RWPE2 (cell line): ENCODE data around the gene SAMMSON.

Experiments used
- ATAC-seq: fragments of 200-7000 bp; cut with Tn5 transposase; 3 replicates; pipeline ENCODE4 v1.9.1; 2021; ENCODE audit warnings: low read depth
- DNase-seq: peaks from one replicate; pipeline ENCODE4 v3.0.0-alpha.2; 2020; ENCODE audit warnings: low spot score
- H3K27ac ChIP-seq: fragments of 450-650 bp; 2 replicates; pipeline ENCODE4 v1.5.1; 2017; ENCODE audit warnings: mild to moderate bottlenecking; ENCODE audit not compliant: poor library complexity, severe bottlenecking
- H3K27me3 ChIP-seq: fragments of 250-450 bp; sonication (Bioruptor Pico); 2 replicates; pipeline ENCODE4 v1.5.1; 2021; ENCODE audit warnings: mild to moderate bottlenecking, moderate library complexity; ENCODE audit not compliant: insufficient read depth, poor library complexity, severe bottlenecking
- H3K36me3 ChIP-seq: fragments of 250-450 bp; sonication (Bioruptor Pico); 2 replicates; pipeline ENCODE4 v1.5.1; 2020; ENCODE audit warnings: low read depth, mild to moderate bottlenecking, moderate library complexity
- H3K4me1 ChIP-seq: fragments of 250-450 bp; sonication (Bioruptor Pico); 2 replicates; pipeline ENCODE4 v1.5.1; 2021; ENCODE audit warnings: mild to moderate bottlenecking, moderate library complexity; ENCODE audit not compliant: insufficient read depth, poor library complexity, severe bottlenecking
- H3K4me3 ChIP-seq: fragments of 250-450 bp; sonication (Bioruptor Pico); 2 replicates; pipeline ENCODE4 v1.5.1; 2021; ENCODE audit warnings: mild to moderate bottlenecking, moderate library complexity; ENCODE audit not compliant: severe bottlenecking
- H3K9me3 ChIP-seq: fragments of 250-450 bp; sonication (Bioruptor Pico); 2 replicates; pipeline ENCODE4 v1.5.1; 2021; ENCODE audit warnings: mild to moderate bottlenecking, moderate library complexity; ENCODE audit not compliant: severe bottlenecking
- CTCF ChIP-seq: fragments of 450-650 bp; IDR thresholded peaks from one replicate; pipeline ENCODE4 v1.5.1; 2017; ENCODE audit warnings: mild to moderate bottlenecking, moderate library complexity; ENCODE audit not compliant: poor library complexity, severe bottlenecking

Gene SAMMSON

DNA sequence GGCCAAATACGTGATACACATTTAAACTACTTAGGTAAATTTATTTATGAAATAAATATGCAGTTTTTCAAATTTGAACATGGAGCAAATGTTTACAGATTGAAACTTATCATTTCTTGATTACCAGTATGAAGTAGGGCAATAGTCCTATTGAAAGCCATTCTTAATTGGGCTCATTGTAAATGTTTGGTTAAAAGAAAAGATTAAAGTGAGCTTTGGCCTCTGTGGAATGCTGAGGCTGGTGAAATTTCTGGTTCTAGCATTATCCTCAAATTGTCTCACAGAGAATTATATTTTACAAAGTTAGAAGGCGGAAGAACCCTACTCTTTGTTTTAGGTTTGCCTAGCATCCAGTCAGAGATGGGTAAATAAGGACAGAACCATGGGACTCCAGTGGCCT, 73.2 kb downstream of the SAMMSON start:
- DNase-seq (no peak), ATAC-seq (no peak)
- peaks cover 70% of the 10 kb centered on the region for H3K27me3 ChIP-seq
- no peaks in the 10 kb centered on the region for H3K4me1 ChIP-seq
- TF ChIP-seq CTCF = no peak
- no peak overlapping the region for H3K4me3 ChIP-seq
- no peaks in the 10 kb centered on the region for H3K36me3 ChIP-seq
- H3K27ac ChIP-seq = no peak overlapping the region
- H3K9me3 ChIP-seq = no peaks in the 10 kb centered on the region

GRCh38 chr3:70075101-70075500, 75.6 kb downstream of the SAMMSON start:
- no peaks in the 10 kb centered on the region for H3K4me1 ChIP-seq
- peaks cover 81% of the 10 kb centered on the region for H3K27me3 ChIP-seq
- no peak for ATAC-seq
- no peaks in the 10 kb centered on the region for H3K9me3 ChIP-seq
- H3K36me3 ChIP-seq = no peaks in the 10 kb centered on the region
- no peak overlapping the region for H3K27ac ChIP-seq
- no peak for DNase-seq
- no peak overlapping the region for H3K4me3 ChIP-seq
- no peak for TF ChIP-seq CTCF

DNA sequence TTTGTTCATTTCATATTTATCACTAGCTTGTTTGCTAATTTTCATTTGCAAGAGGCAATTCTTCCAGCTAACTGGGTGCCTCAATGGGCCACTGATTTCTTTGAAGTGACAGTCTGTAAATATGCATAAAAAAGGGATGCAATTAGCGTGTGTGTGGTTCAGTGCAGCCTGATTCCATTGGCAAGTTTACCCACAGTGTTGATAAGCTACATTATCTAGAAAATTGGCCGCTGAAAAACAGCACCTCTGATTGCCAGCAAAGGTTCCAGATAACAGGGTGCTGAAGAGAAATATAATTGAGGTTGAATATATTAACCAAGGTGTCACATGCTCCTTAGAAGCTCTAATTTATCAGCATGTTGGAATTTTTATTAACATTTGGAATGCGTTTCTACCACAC, 76.9 kb downstream of the SAMMSON start:
- Histone ChIP-seq H3K36me3 (no peaks in the 10 kb centered on the region), H3K27ac (no peak overlapping the region), H3K9me3 (no peaks in the 10 kb centered on the region), H3K4me1 (no peaks in the 10 kb centered on the region), H3K4me3 (no peak overlapping the region), H3K27me3 (peaks cover 74% of the 10 kb centered on the region)
- no peak for DNase-seq
- ATAC-seq = no peak
- no peak for TF ChIP-seq CTCF

- Histone ChIP-seq H3K36me3 (no peaks in the 10 kb centered on the region), H3K27me3 (peaks cover 61% of the 10 kb centered on the region), H3K27ac (no peak overlapping the region), H3K4me3 (no peak overlapping the region), H3K4me1 (no peaks in the 10 kb centered on the region), H3K9me3 (no peaks in the 10 kb centered on the region)
- no peak for TF ChIP-seq CTCF
- ATAC-seq (no peak), DNase-seq (no peak)
These were observed 79.2 kb downstream of the SAMMSON start for GRCh38 chr3:70078778-70079177.

- ATAC-seq = no peak
These were observed 86.1 kb downstream of the SAMMSON start for GRCh38 chr3:70085613-70086012.

More at GRCh38 chr3:70085613-70086012, 86.1 kb downstream of the SAMMSON start:
- no peaks in the 10 kb centered on the region for H3K36me3 ChIP-seq
- TF ChIP-seq CTCF = no peak
- DNase-seq = no peak
- H3K27ac ChIP-seq = no peak overlapping the region
- H3K9me3 ChIP-seq = no peaks in the 10 kb centered on the region
- H3K27me3 ChIP-seq = peaks cover 15% of the 10 kb centered on the region
- H3K4me1 ChIP-seq = no peaks in the 10 kb centered on the region
- H3K4me3 ChIP-seq = no peak overlapping the region
